ENCODE results near the gene INPP5K. TPM values are rescaled to one million over a fixed set of nuclear protein-coding genes. Genes with fewer than 3 reads are reported as not detected.

INPP5K gene
- total and polyA plus RNA-seq, 4 donors, result 33.6 to 76.7 (median 41.0) TPM

- Histone ChIP-seq H3K27ac (ENCODE audit: low read depth in 1 of 2, low read length in 1 of 2) (no peak overlapping the region), H3K9me3 (ENCODE audit: control insufficient read depth in 4 of 4, insufficient read depth in 3 of 4, low read length in 3 of 4) (no peaks in the 10 kb centered on the region), H3K27me3 (ENCODE audit: control insufficient read depth in 3 of 3, insufficient read depth in 3 of 3, low read length in 2 of 3) (no peaks in the 10 kb centered on the region), H3K36me3 (ENCODE audit: control insufficient read depth in 4 of 4, insufficient read depth in 4 of 4, low read length in 4 of 4) (peaks cover 6 to 52% (median 28%) of the 10 kb centered on the region in 4 donors), H3K9ac (ENCODE audit: insufficient read depth in 1 of 2, low read length in 2 of 2) (no peak overlapping the region), H3K4me1 (ENCODE audit: control insufficient read depth in 5 of 5, insufficient read depth in 5 of 5, low read length in 5 of 5) (no peaks in the 10 kb centered on the region), H3K4me3 (no peak overlapping the region)
- 91 to 95% methylated on average over 4 of the region's 4 CpGs for WGBS, 2 donors
- ATAC-seq (ENCODE audit: insufficient read depth, low FRiP score) (no peak), DNase-seq (no peak)
- TF ChIP-seq CTCF (IDR thresholded peaks at IDR 0.05; ENCODE audit: control extremely low read depth, extremely low read depth), result no peak
Observed at GRCh38 chr17:1541367-1541904, 25.0 kb upstream of the INPP5K start.

DNA sequence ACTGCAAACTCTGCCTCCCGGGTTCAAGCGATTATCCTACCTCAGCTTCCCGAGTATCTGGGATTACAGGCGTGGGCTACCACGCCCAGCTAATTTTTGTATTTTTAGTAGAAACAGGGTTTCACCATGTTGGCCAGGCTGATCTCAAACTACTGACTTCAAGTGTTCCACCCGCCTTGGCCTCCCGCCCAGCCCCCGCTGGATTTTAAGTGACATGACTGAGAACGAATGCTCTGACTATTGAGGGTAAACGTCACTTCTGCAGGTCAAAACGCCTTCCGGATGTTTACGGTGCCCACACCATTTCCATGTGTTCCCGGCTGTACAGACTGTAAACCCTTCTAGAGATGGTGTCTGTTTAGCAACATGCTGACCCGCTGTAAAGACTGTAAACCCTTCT is 23.4 kb upstream of the INPP5K start:
- peaks cover 0 to 5% (median 0%) of the 10 kb centered on the region in 5 donors for H3K4me1 ChIP-seq (ENCODE audit: control insufficient read depth in 5 of 5, insufficient read depth in 5 of 5, low read length in 5 of 5)
- ATAC-seq (ENCODE audit: insufficient read depth, low FRiP score) (no peak), DNase-seq (no peak)
- H3K9me3 ChIP-seq (ENCODE audit: control insufficient read depth in 4 of 4, insufficient read depth in 3 of 4, low read length in 3 of 4), result no peaks in the 10 kb centered on the region
- TF ChIP-seq CTCF (IDR thresholded peaks at IDR 0.05; ENCODE audit: control extremely low read depth, extremely low read depth), result no peak
- H3K27me3 ChIP-seq (ENCODE audit: control insufficient read depth in 3 of 3, insufficient read depth in 3 of 3, low read length in 2 of 3), result no peaks in the 10 kb centered on the region
- whole genome bisulfite sequencing, 2 donors, result 91 to 92% methylated on average over 15 of the region's 15 CpGs
- no peak overlapping the region for H3K9ac ChIP-seq (ENCODE audit: insufficient read depth in 1 of 2, low read length in 2 of 2)
- H3K36me3 ChIP-seq (ENCODE audit: control insufficient read depth in 4 of 4, insufficient read depth in 4 of 4, low read length in 4 of 4), result peaks cover 6 to 51% (median 27%) of the 10 kb centered on the region in 4 donors
- H3K27ac ChIP-seq (ENCODE audit: low read depth in 1 of 2, low read length in 1 of 2), result no peak overlapping the region
- H3K4me3 ChIP-seq, result no peak overlapping the region

DNA sequence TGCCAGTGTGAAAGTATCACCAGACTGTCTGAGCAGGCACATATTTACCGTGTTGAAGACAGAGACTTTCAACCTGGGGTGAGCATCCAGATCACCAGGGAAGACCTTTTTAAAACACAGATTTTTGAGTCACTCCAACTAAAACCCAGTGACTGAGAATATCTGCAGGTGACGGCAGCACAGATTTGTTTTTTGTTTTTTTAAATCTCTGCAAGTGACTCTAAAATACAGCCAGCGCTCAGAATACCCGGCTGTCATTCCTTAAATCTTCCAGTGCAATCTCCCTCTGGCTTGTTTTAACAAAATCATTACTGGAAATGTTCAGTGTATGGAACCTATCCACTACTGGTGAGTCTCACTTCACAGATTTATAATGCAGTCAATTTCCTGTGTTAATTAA is 19.3 kb upstream of the INPP5K start:
- Histone ChIP-seq H3K4me3 (no peak overlapping the region), H3K27me3 (ENCODE audit: control insufficient read depth in 3 of 3, insufficient read depth in 3 of 3, low read length in 2 of 3) (no peaks in the 10 kb centered on the region), H3K27ac (ENCODE audit: low read depth in 1 of 2, low read length in 1 of 2) (no peak overlapping the region), H3K9me3 (ENCODE audit: control insufficient read depth in 4 of 4, insufficient read depth in 3 of 4, low read length in 3 of 4) (no peaks in the 10 kb centered on the region), H3K4me1 (ENCODE audit: control insufficient read depth in 5 of 5, insufficient read depth in 5 of 5, low read length in 5 of 5) (peaks cover 0 to 10% (median 0%) of the 10 kb centered on the region in 5 donors), H3K36me3 (ENCODE audit: control insufficient read depth in 4 of 4, insufficient read depth in 4 of 4, low read length in 4 of 4) (peaks cover 14 to 58% (median 25%) of the 10 kb centered on the region in 4 donors), H3K9ac (ENCODE audit: insufficient read depth in 1 of 2, low read length in 2 of 2) (no peak overlapping the region)
- DNase-seq (no peak), ATAC-seq (ENCODE audit: insufficient read depth, low FRiP score) (no peak)
- WGBS, 2 donors, result 88 to 89% methylated on average over 4 of the region's 4 CpGs
- TF ChIP-seq CTCF (IDR thresholded peaks at IDR 0.05; ENCODE audit: control extremely low read depth, extremely low read depth), result no peak
